Neuronal stem cell (in vitro differentiated cells): ENCODE data around the gene DTNBP1.

ENCODE experiments used
- DNase-seq: peaks from one replicate; pipeline ENCODE4 v3.0.0-alpha.2; 2013; ENCODE audit warnings: low spot score
- H2AFZ ChIP-seq: one replicate; pipeline ENCODE4 v1.6.1; 2013; ENCODE audit warnings: mild to moderate bottlenecking, low read length, inconsistent platforms
- H2AK5ac ChIP-seq: 2 replicates; pipeline ENCODE4 v1.6.1; 2013; ENCODE audit warnings: low read depth, mild to moderate bottlenecking, inconsistent platforms, low read length, moderate library complexity, mixed read lengths
- H2BK120ac ChIP-seq: 2 replicates; pipeline ENCODE4 v1.6.1; 2013; ENCODE audit warnings: low read depth, mild to moderate bottlenecking, inconsistent platforms, low read length, moderate library complexity, mixed read lengths
- H2BK12ac ChIP-seq: one replicate; pipeline ENCODE4 v1.6.1; 2013; ENCODE audit warnings: low read length, inconsistent platforms
- H2BK15ac ChIP-seq: 2 replicates; pipeline ENCODE4 v1.6.1; 2013; ENCODE audit warnings: mild to moderate bottlenecking, low read length, inconsistent platforms, mixed read lengths
- H2BK5ac ChIP-seq: one replicate; pipeline ENCODE4 v1.6.1; 2013; ENCODE audit warnings: inconsistent platforms, mild to moderate bottlenecking, low read length, moderate library complexity
- H3K14ac ChIP-seq: one replicate; pipeline ENCODE4 v1.6.1; 2013; ENCODE audit warnings: low read length, inconsistent platforms
- H3K18ac ChIP-seq: 2 replicates; pipeline ENCODE4 v1.6.1; 2013; ENCODE audit warnings: low read length, inconsistent platforms
- H3K23ac ChIP-seq: 2 replicates; pipeline ENCODE4 v1.6.1; 2013; ENCODE audit warnings: low read depth, mild to moderate bottlenecking, mixed read lengths, low read length, inconsistent platforms; ENCODE audit not compliant: poor library complexity
- H3K27ac ChIP-seq: replicated peaks from 3 replicates; pipeline ENCODE4 v1.5.1; 2013; ENCODE audit warnings: low read length, inconsistent platforms
- H3K27me3 ChIP-seq, 3 experiments: 2 replicates each; pipeline ENCODE4 v1.6.1; 2013; ENCODE audit warnings: low read length in 3 of 3, mild to moderate bottlenecking in 2 of 3, inconsistent platforms in 1 of 3, low read depth in 1 of 3, mixed read lengths in 1 of 3, moderate library complexity in 1 of 3; ENCODE audit not compliant: control insufficient read depth in 3 of 3, insufficient read depth in 3 of 3
- H3K36me3 ChIP-seq, 2 donors: replicated peaks in 1 of 2; 2 replicates each; pipeline ENCODE4 v1.6.1; 2013; ENCODE audit warnings: low read length in 2 of 2; ENCODE audit not compliant: control insufficient read depth in 2 of 2, insufficient read depth in 2 of 2
- H3K4ac ChIP-seq: 2 replicates; pipeline ENCODE4 v1.6.1; 2013; ENCODE audit warnings: inconsistent platforms, mild to moderate bottlenecking, low read length, moderate library complexity
- H3K4me1 ChIP-seq, 2 donors: 1 replicate in 1 of 2; 2 replicates in 1 of 2; pipeline ENCODE4 v1.6.1; 2013; ENCODE audit warnings: low read length in 2 of 2, low read depth in 1 of 2; ENCODE audit not compliant: control insufficient read depth in 2 of 2, insufficient read depth in 1 of 2
- H3K4me2 ChIP-seq: one replicate; pipeline ENCODE4 v1.6.1; 2013; ENCODE audit warnings: mild to moderate bottlenecking, low read length, inconsistent platforms; ENCODE audit not compliant: insufficient read depth, poor library complexity, severe bottlenecking
- H3K4me3 ChIP-seq, 2 donors: 2 replicates each; pipeline ENCODE4 v1.5.1; 2013; ENCODE audit warnings: low read length in 2 of 2, mild to moderate bottlenecking in 2 of 2, inconsistent platforms in 1 of 2, moderate library complexity in 1 of 2
- H3K79me1 ChIP-seq: one replicate; pipeline ENCODE4 v1.6.1; 2013; ENCODE audit warnings: low read depth, mild to moderate bottlenecking, inconsistent platforms, low read length, moderate library complexity
- H3K9ac ChIP-seq: one replicate; pipeline ENCODE4 v1.6.1; 2013; ENCODE audit warnings: mild to moderate bottlenecking, low read depth, low read length, inconsistent platforms; ENCODE audit not compliant: poor library complexity
- H3K9me3 ChIP-seq, 2 donors: replicated peaks in 1 of 2; 2 replicates each; pipeline versions ENCODE3 to v1.6.1; 2013; ENCODE audit warnings: low read length in 2 of 2, mild to moderate bottlenecking in 2 of 2, inconsistent platforms in 1 of 2, low read depth in 1 of 2, mixed read lengths in 1 of 2, moderate library complexity in 1 of 2; ENCODE audit not compliant: control insufficient read depth in 2 of 2, insufficient read depth in 1 of 2
- H4K8ac ChIP-seq: one replicate; pipeline ENCODE4 v1.6.1; 2013; ENCODE audit warnings: low read depth, mild to moderate bottlenecking, inconsistent platforms, low read length, moderate library complexity
- H4K91ac ChIP-seq: one replicate; pipeline ENCODE4 v1.6.1; 2013; ENCODE audit warnings: low read length, low read depth, mild to moderate bottlenecking, inconsistent platforms; ENCODE audit not compliant: poor library complexity
- WGBS, 2 donors: extraction: QIAGEN DNeasy Blood & Tissue Kit; methylation state at CpG; one replicate each; pipeline ENCODE4 v1.1.7; 2013; ENCODE audit warnings: missing lambda C conversion rate in 2 of 2, mixed read lengths in 1 of 2; ENCODE audit not compliant: insufficient read length in 2 of 2, insufficient replicate concordance in 1 of 2; ENCODE audit errors: extremely low coverage in 2 of 2; 5-methylcytosine and 5-hydroxymethylcytosine counted together

The DTNBP1 gene

DNA sequence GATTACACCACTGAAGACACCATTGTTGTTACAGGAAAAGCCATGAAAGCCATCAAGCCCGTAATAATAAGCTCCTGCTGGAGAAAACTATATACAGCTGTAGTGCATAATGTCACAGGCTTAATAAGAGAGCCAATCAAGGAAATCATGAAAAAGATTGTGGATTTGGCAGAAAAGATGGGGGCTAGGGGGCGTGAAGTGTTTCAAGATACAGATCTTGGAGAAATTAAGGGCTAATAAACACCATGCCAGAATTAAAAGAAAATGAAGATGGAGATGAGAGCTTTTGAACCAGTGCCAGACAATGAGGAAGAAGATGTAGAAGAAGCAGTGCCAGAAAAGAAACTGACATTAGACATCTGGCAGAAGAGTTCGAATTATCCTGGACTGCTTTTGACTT lies 43.2 kb upstream of the DTNBP1 start:
- no peak overlapping the region for H3K4ac ChIP-seq
- peaks cover 0 to 2% of the 10 kb centered on the region in 2 donors for H3K4me1 ChIP-seq
- DNase-seq = no peak

DNA sequence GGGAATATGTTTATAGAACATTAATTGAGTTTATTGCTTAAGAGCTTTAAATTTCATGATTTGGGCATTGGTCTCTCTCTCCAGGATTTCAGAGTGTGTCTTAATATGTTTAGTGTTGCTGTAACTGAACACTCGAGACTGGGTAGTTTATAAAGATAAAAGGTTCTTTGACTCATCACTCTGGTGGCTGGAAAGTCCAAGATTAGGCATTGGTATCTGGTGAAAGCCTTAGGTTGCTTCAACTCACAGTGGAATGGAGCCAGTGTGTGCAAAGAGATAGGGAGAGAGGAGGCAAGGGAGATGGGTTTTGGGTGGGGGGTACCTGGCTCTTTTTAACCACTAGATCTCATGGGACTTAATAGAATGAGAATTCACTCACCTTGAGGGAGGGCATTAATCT lies 35.6 kb upstream of the DTNBP1 start:
- Histone ChIP-seq H3K27ac (no peak overlapping the region), H3K4me3 (no peak overlapping the region), H3K9ac (no peak overlapping the region), H3K79me1 (no peaks in the 10 kb centered on the region), H3K14ac (no peak overlapping the region), H3K27me3 (peaks cover 0 to 4% (median 0%) of the 10 kb centered on the region in 3 experiments), H2AK5ac (no peak overlapping the region), H2BK12ac (no peak overlapping the region), H3K23ac (no peak overlapping the region), H2BK5ac (no peak overlapping the region), H3K36me3 (no peaks in the 10 kb centered on the region), H3K4me1 (no peaks in the 10 kb centered on the region), H2BK120ac (no peak overlapping the region), H2BK15ac (no peak overlapping the region), H4K8ac (no peak overlapping the region), H3K4me2 (no peak overlapping the region), H3K4ac (no peak overlapping the region), H3K18ac (no peak overlapping the region), H4K91ac (no peak overlapping the region), H3K9me3 (no peaks in the 10 kb centered on the region), H2AFZ (no peak overlapping the region)
- no peak for DNase-seq
- no CpG with 5 or more reads among the region's 1 CpG for WGBS, 2 donors

More for the DNA sequence above, 43.2 kb upstream of the DTNBP1 start:
- WGBS, 2 donors = no CpG with 5 or more reads among the region's 3 CpGs
- Histone ChIP-seq H3K27me3 (no peaks in the 10 kb centered on the region), H3K4me2 (no peak overlapping the region), H3K4me3 (no peak overlapping the region), H3K18ac (no peak overlapping the region), H2BK120ac (no peak overlapping the region), H3K36me3 (no peaks in the 10 kb centered on the region), H4K91ac (no peak overlapping the region), H2BK15ac (no peak overlapping the region), H3K14ac (no peak overlapping the region), H3K9ac (no peak overlapping the region), H4K8ac (no peak overlapping the region), H3K79me1 (no peaks in the 10 kb centered on the region), H3K27ac (no peak overlapping the region), H2BK12ac (no peak overlapping the region), H2AK5ac (no peak overlapping the region), H2AFZ (no peak overlapping the region), H2BK5ac (no peak overlapping the region), H3K23ac (no peak overlapping the region), H3K9me3 (no peaks in the 10 kb centered on the region)

DNA sequence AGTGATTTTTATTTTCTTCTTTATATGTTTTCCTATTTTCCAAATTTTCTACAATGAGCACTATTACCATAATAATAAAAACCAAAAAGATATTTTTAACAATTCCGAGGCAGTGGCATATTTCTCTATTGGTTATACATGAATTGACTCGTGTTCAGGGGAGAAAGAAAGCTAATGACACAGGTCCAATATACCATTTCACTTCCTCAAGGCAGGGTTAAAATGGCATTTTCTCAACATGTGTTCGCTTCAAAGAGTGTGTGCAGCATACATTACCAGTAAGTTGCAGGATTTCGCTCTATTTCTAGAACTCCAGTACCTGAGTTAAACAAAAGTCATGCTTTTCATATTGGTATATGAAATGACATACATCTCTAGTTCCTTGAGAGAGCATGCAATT lies 35.1 kb upstream of the DTNBP1 start:
- Histone ChIP-seq H4K91ac (no peak overlapping the region), H2BK5ac (no peak overlapping the region), H4K8ac (no peak overlapping the region), H3K27ac (no peak overlapping the region), H3K18ac (no peak overlapping the region), H3K36me3 (no peaks in the 10 kb centered on the region), H3K4me1 (no peaks in the 10 kb centered on the region), H3K4me2 (no peak overlapping the region), H2BK15ac (no peak overlapping the region), H3K4ac (no peak overlapping the region), H3K9me3 (no peaks in the 10 kb centered on the region), H2BK120ac (no peak overlapping the region), H3K14ac (no peak overlapping the region), H2AK5ac (no peak overlapping the region), H3K27me3 (peaks cover 0 to 4% (median 0%) of the 10 kb centered on the region in 3 experiments), H3K23ac (no peak overlapping the region), H2BK12ac (no peak overlapping the region), H3K9ac (no peak overlapping the region), H2AFZ (no peak overlapping the region), H3K79me1 (no peaks in the 10 kb centered on the region), H3K4me3 (no peak overlapping the region)
- DNase-seq = no peak
- WGBS, 2 donors = no CpG with 5 or more reads among the region's 4 CpGs

DNA sequence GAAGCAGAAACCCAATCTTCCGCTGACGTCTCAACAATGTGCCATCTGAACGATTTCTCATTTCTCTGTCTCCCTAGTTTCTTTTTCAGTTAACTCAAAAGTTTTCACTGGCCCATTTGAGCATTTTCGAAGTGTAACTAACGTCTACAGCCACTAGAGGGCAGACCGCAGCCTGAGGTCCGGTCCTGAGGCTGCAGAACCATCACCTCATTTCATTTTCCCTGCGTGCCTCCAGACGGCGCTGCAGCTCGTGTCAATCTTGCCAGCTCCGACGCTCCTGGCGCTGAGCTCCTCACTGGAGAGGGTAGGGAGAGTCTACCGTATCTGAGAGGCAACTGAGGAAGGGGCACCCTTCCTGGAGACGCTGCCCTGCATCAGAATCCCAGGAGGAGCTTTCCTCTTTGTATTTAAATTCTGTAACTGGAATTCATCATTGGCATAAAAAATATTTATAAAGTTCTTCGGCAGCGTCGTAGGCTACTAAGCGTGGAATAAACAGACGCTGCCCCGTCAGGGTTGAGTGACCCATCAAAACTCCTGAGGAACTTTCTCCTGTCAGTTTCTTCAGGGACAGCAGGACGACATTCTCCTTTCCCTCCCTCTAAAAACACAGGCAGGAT lies 28.5 kb upstream of the DTNBP1 start:
- Histone ChIP-seq H3K4me3 (no peak overlapping the region), H2BK15ac (no peak overlapping the region), H3K4ac (no peak overlapping the region), H2AFZ (no peak overlapping the region), H2BK12ac (no peak overlapping the region), H2BK120ac (no peak overlapping the region), H4K8ac (no peak overlapping the region), H3K27me3 (peaks cover 0 to 17% (median 0%) of the 10 kb centered on the region in 3 experiments), H4K91ac (no peak overlapping the region), H3K27ac (no peak overlapping the region), H3K23ac (no peak overlapping the region), H2AK5ac (no peak overlapping the region), H2BK5ac (no peak overlapping the region), H3K14ac (no peak overlapping the region), H3K9me3 (no peaks in the 10 kb centered on the region), H3K4me1 (no peaks in the 10 kb centered on the region), H3K9ac (no peak overlapping the region), H3K18ac (no peak overlapping the region), H3K36me3 (no peaks in the 10 kb centered on the region), H3K79me1 (no peaks in the 10 kb centered on the region), H3K4me2 (no peak overlapping the region)
- DNase-seq = peak; percentile 77
- WGBS, 2 donors = no CpG with 5 or more reads among the region's 23 CpGs
